COLO668 (cell line): ENCODE results near the gene KDM4E.
A peak's percentile ranks its signal among the peaks of the same experiment; 100 is the strongest.
"Not testable (repeated sequence)": the region's sequence is repeated elsewhere in the genome, so short reads cannot be mapped to it uniquely, and the experiment has no call there.

Experiments
- DNase-seq: peaks from one replicate; lab custom pipeline; 2025; ENCODE audit not compliant: unreplicated experiment; lab: John Stamatoyannopoulos, UW

The KDM4E gene

DNA sequence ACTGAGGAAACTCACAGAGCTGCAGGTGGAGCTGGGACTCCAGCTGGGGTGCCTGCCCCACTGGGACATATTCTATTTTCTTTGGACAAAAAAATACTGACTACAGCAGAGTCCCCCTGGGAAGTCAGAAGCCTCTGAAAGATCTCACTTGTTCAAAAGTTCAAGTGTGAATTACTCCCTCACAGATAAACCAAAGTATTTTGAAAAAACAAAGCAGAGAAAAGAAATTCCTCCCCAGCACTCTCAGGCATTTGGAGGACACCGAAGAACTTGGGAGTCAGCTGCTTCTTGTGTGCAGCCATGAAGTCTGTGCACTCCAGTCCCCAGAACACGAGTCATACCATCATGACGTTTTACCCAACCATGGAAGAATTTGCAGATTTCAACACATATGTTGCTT, 24.1 kb downstream of the KDM4E start, which contains the start of gene KDM4F:
Gene KDM4F (plus strand): TSS at position 301 of the 400 bp plus-strand sequence.
- DNase-seq, result not testable (repeated sequence)

DNA sequence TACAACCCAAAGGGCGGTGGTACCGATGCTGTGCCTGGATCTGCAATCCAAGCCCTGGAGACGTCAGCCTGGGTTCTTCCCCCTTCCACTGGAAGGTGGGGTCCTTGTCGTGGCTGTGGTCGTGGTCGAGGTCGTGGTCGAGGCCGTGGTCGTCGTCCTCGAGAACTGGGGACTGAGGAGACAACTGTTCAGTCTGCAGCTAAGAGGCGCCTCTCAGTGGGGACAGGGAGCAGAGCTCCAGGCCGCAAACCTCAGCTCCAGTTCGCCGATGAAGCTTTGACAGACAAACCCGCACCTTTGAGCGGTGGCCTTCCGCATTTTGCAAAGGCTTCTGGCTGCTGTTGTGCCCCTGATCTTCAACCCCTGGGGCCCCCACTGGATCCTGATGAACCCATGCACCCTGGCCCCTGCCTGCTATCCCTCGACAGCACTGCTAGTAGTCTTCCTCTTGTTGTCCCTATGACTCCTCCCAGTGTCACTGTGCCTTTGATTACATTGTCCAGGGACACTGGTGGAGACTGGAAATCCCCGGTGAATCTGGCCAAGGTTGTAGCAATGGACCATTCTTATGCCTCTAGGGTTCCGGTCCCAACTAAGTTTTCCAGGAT, 25.6 kb downstream of the KDM4E start:
- no peak for DNase-seq

DNA sequence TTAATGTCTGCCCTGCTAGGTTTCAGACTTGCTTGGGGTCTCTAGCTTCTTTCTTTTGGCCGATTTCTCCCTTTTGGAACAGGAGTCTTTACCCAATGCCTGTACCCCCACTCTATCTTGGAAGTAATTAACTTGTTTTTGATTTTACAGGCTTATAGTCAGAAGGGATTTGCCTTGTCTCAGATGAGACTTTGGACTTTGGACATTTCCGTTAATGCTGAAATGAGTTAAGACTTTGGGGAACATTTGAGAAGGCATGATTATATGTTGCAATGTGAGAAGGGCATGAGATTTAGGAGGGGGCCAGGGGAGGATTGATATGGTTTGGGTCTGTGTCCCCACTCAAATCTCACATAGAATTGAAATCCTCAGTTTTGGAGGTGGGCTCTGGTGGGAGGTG, 29.3 kb downstream of the KDM4E start:
- no peak for DNase-seq

DNA sequence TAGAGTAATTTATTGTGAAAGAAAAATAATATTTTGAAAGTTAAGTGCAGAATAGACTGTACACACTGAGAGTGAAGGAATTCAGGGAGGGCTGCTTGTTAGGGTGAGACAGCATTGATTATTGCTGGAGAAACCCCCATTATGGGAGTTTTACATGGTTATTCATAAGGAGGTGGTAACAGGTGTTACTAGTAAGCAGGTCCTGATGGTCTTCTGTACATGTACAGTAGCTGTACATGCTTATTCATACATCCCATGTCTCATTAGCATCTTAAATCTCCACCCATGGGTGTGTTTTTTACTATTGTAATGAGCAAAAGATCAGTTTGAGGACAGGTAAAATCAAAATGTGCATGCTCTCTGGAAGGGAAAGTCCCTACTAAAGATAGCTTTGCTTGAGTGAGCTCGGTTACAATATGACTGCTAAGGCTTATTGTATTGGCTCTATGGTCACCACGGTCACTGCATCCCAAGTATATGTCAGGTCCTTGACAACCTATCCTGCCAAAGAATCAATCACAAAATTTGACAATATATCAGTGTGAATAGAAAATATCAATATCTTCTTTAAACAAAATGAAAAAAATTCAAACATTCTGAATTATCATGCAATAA, 30.3 kb downstream of the KDM4E start:
- DNase-seq, result no peak

DNA sequence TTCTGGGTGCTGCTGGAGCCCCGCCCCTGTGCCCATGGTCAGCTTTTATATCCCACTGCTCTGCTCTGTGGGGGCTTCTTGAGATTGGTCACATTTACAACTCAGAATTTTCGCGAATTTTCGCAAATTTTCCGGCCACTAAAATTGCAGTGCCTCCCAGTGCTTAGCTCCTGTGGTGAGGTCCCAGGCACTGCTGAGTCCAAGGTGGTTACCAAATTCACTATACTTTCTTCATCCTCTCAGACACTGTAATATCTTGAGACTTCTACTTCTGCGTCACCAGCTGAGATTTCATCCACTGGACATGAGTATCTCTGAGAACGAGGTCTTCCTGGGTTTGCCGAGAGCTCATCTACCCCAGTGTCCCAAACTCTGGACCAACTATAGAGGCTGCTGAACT, 32.9 kb downstream of the KDM4E start:
- DNase-seq, result no peak

DNA sequence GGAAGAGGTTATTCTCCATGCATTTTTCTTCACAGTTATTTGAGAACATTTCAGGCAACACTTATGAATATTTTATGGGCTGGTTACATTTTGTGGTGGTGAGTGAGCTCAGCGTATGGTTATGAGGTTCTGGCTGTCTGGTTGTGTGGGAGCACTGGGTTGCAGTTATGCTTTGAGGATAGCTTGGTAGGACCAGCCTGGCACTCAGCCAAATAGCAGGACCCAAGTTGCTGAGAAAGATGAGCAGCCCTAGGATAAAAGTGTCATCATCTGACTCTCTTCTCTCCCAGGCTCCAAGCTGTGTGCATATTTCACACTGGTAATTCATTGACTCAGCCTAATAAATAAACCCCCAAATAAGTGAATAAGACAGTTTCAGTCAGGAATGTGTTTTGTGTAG, 33.6 kb downstream of the KDM4E start:
- no peak for DNase-seq

DNA sequence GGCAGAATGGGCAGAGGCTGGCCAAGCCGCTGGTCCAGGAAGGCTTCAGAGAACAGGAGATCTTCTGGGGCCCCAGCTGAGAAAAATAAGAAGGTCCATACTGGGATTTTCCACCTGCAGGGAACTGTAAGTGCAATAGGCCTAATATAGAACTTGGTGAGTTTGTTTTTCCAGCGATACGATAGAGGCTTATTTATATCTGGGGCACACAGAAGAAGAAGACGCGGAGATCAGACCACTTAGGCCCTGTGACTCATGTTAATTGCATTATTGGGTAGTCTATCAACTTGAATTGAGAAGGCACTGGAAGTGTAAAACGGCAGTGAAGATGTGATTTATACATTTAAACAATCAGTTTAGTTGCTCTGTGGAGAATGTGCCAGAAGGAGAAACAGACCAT, 34.0 kb downstream of the KDM4E start:
- DNase-seq, result no peak

DNA sequence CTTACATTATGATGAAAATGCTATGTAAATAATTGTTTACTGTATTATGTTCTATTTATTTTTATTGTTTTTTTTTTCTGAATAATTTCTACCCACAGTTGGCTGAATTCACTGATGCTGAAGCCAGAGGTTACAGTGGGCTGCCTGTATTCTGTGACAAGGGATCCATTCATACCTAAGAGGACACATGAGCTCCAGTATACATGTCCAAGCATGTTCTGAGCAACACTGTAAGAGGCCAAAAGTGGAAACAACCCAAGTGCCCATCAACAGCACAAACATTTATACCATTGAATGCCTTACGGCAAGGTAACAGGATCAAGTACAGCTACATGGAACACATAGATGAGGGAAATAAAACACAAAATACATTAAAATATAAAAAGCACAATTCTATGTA, 40.3 kb downstream of the KDM4E start:
- DNase-seq, result no peak

DNA sequence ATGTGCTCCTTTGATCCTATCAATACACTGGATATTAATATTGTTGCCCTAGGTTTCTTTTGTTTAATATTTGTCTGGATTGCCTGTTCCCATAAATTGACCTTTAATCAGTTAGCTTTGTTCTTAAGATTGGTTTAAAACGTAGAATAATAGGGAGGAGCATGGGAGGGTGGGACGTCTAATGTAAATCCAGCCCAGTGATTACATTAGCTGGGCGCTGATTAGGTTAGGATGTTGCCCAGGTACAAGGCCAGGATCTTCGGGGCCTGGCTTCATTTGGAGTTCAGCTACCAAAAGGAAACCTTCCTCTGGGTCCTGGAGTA, 41.6 kb downstream of the KDM4E start, which contains the start of gene SRSF8:
Gene SRSF8 (plus strand): TSS at position 204 of the 323 bp plus-strand sequence. CDS start 308 bp downstream, outside the sequence.
- no peak for DNase-seq

DNA sequence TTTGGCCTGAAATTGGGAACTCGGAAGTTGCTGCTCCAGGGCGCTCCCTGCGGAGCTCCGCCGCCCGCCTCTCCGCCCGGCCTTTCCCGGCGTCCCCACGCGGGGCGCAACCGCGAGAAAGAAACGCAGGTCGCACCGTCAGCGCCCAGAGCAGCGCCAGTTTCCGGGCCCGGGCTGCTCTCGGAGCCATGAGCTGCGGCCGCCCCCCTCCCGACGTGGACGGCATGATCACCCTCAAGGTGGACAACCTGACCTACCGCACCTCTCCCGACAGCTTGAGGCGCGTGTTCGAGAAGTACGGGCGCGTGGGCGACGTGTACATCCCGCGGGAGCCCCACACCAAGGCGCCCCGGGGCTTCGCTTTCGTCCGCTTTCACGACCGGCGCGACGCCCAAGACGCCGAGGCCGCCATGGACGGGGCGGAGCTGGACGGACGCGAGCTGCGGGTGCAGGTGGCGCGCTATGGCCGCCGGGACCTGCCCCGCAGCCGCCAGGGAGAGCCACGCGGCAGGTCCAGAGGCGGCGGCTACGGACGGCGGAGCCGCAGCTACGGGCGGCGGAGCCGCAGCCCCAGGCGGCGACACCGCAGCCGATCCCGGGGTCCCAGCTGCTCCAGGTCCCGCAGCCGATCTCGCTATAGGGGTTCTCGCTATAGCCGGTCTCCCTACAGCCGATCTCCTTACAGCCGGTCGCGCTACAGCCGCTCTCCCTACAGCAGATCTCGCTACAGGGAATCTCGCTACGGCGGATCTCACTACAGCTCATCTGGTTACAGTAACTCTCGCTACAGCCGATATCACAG, 42.2 kb downstream of the KDM4E start:
- peak; percentile 83 for DNase-seq

DNA sequence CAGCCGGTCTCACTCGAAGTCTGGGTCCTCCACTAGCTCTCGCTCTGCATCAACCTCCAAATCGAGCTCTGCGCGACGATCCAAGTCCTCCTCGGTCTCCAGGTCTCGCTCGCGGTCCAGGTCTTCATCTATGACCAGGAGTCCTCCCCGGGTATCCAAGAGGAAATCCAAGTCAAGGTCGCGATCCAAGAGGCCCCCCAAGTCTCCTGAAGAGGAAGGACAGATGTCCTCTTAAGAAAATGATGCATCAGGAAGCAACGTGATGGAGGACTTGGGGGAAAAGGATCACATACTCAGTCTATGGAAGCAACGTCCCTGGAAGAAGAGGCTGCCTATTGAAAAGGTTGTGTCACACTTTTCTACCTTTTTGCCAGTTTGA, 42.8 kb downstream of the KDM4E start:
- no peak for DNase-seq

DNA sequence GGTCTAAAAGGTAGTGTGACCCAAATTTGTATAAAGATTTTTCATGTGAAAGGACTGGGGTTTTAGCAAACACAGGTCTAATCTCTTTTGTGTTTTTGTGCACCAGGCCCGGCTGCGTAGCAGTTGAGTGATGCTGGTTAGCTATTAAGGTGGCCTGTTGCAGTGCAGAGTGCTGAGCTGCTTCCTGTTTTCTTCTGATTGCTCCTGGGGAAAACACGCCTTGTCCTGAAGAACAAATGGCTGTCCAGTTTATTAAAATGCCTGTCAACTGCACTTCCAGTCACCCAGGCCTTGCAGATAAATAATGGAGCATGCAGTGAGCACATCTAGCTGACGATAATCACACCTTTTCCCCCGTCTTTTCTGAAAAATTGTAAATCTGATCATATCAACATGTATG, 43.5 kb downstream of the KDM4E start:
- DNase-seq, result peak; percentile 72

DNA sequence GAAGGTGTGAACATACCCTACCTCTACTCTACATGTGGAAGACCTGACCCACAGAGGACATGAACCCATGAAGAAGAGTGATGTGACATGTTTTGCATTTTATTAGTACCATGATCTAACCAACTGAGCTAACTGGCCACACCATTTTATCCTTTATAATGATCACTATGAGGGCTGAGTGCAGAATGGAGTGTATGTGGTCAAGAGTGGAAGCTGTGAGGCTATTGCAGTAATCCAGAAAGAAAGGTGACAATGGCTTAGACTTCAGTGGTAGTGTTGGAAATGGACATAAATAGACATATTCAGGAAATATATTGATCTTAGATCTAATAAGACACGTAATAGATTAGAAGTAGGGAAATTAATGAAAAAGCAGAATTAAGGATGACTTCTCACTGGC, 45.4 kb downstream of the KDM4E start:
- no peak for DNase-seq

DNA sequence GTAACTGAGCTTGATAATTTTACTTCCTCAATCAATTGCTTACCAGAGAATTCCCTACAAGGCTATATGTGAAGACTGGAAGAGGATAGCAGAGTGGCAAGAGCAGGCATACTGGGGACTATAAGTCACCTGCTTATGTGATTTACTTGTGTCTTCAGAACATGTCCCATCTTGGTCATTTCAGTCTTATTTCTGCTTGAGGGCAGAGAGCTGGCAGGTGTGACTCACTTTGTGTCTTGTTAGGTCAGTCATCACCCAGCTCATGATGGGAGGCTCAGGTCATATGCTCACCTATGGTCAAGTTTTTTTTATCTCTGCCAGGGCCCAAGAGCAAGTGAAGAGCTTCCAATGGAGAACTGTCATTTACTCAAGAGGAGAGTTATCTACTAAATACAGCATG, 47.9 kb downstream of the KDM4E start:
- no peak for DNase-seq

DNA sequence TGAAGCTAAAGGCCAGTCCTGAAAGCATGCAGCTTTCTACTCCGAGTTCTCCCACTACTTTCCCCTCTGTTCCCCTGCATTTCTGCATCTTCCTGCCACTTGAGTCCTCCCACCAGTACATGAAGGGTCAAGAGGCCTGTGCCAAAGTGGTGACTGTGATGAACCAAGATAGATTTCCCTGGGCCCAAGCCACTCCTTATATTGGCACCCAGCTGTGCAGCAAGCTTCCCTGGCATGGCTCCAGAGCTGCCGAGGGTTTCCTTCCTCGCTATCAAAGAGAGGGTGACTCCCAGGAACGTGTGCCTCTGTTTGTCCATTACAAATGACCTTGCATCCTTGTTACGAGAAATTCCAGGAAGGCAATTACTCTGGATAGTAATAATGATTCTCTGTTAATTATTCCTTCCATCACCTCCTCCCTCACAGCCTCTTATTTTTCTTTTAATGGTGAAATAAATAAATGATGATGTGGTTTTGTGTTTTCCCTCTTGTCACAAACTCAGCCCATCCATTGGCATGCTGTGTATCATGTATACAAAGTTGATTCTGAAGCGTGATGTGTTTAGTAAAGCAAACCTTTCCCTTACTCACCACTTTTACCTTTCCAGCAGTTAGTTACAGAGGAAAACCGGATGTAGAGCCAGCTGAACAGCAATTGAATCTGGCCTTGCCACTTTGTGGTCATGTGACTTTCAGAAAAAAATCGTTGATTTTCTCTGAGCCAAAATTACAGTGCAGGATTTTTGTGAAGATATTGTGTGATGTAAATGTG, 49.9 kb downstream of the KDM4E start:
- DNase-seq, result peak; percentile 8

DNA sequence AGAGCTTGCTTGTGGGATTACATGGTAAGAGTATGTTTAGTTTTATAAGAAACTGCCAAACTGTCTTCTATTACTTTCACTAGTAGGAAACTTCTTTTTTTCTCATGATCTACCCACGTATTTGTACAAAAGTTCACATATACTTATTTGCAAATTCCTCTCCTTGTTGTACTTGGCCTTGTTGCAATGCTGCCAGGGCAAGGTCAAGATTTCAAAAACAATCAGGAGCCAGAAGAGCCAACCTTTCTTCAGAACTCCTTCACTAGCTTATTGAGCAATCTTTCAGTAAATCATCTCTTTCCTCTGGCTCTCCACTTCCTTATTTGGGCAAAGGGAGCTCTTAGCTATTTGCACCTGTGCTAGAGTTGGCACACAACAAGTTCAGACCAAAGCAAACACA, 51.4 kb downstream of the KDM4E start:
- no peak for DNase-seq

DNA sequence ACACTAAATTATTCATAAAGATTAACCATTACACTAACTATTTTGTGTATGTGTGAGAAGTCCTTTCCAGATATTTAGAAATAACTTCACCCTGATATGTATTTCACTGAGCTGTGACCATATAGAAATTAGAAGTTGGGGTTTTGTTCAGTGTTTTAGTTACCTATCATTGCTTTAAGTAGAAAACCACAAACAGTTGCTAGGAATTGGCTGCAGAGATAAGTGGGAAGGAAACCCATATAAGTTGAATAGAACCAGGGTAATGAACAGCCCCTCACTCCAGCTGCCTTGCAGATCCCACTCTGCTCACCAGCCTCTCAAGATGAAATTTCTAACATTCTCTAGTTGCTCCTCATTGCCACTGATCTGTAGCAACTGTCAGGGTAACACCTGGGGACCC, 51.9 kb downstream of the KDM4E start:
- DNase-seq, result no peak
